OCI-LY1 (cell line): ENCODE measurements around the gene TNNI2.
"Not testable (repeated sequence)": the region's sequence is repeated elsewhere in the genome, so short reads cannot be mapped to it uniquely, and the experiment has no call there.

Experiments used
- H2AFZ ChIP-seq: fragments of 200-600 bp; sonication (generic), shearing (Covaris generic); 2 replicates; pipeline ENCODE4 v1.6.0; 2014; ENCODE audit warnings: antibody characterized with exemption, mild to moderate bottlenecking, low read length
- H3F3A ChIP-seq: fragments of 200-600 bp; sonication (generic), shearing (Covaris generic); 2 replicates; pipeline ENCODE4 v1.6.0; 2014; ENCODE audit warnings: mild to moderate bottlenecking, antibody characterized with exemption, low read length, moderate library complexity; ENCODE audit not compliant: insufficient read depth
- H3K27ac ChIP-seq: fragments of 200-600 bp; sonication (generic); 2 replicates; pipeline ENCODE4 v1.5.1; 2014; ENCODE audit warnings: low read length, mixed run types, mild to moderate bottlenecking, low read depth; ENCODE audit not compliant: poor library complexity, severe bottlenecking
- H3K27me3 ChIP-seq: fragments of 200-600 bp; sonication (generic); 2 replicates; pipeline ENCODE4 v1.6.0; 2014; ENCODE audit warnings: antibody characterized with exemption, mild to moderate bottlenecking, low read length, moderate library complexity; ENCODE audit not compliant: insufficient read depth
- H3K36me3 ChIP-seq: fragments of 200-600 bp; sonication (generic); 2 replicates; pipeline ENCODE4 v1.6.1; 2014; ENCODE audit warnings: mild to moderate bottlenecking, antibody characterized with exemption, low read length, moderate library complexity, mixed read lengths; ENCODE audit not compliant: insufficient read depth
- H3K4me1 ChIP-seq: fragments of 200-600 bp; sonication (generic); 2 replicates; pipeline ENCODE4 v1.5.1; 2014; ENCODE audit warnings: mild to moderate bottlenecking, low read length, moderate library complexity; ENCODE audit not compliant: insufficient read depth, severe bottlenecking
- H3K4me2 ChIP-seq: fragments of 200-600 bp; sonication (generic), shearing (Covaris generic); 2 replicates; pipeline ENCODE4 v1.6.1; 2014; ENCODE audit warnings: low read length
- H3K4me3 ChIP-seq: fragments of 200-600 bp; sonication (generic); 2 replicates; pipeline ENCODE4 v1.5.1; 2014; ENCODE audit warnings: low read length, low read depth, mild to moderate bottlenecking, mixed read lengths; ENCODE audit not compliant: poor library complexity, severe bottlenecking
- H3K79me2 ChIP-seq: fragments of 200-600 bp; shearing (Covaris generic); 2 replicates; pipeline ENCODE4 v1.6.1; 2016; ENCODE audit warnings: mixed run types, low read length, mixed read lengths; ENCODE audit not compliant: insufficient read depth
- H3K9ac ChIP-seq: fragments of 200-600 bp; sonication (generic), shearing (Covaris generic); 2 replicates; pipeline ENCODE4 v1.6.1; 2014; ENCODE audit warnings: mild to moderate bottlenecking, low read length, mixed read lengths
- H3K9me2 ChIP-seq: fragments of 200-600 bp; sonication (generic), shearing (Covaris generic); 2 replicates; pipeline ENCODE4 v1.6.1; 2014; ENCODE audit warnings: low read depth, mild to moderate bottlenecking, low read length, mixed read lengths
- H3K9me3 ChIP-seq: fragments of 200-600 bp; shearing (Covaris generic); 2 replicates; pipeline ENCODE4 v1.6.1; 2014; ENCODE audit warnings: low read length, mixed read lengths
- H4K20me1 ChIP-seq: fragments of 200-600 bp; sonication (generic), shearing (Covaris generic); 2 replicates; pipeline ENCODE4 v1.6.0; 2016; ENCODE audit warnings: mild to moderate bottlenecking, low read length; ENCODE audit not compliant: insufficient read depth
- CTCF ChIP-seq: fragments of 200-600 bp; sonication (generic), shearing (Covaris generic); IDR thresholded peaks from 2 replicates; pipeline ENCODE4 v1.5.1; 2017; ENCODE audit warnings: mild to moderate bottlenecking, antibody characterized with exemption, low read length, moderate library complexity, mixed read lengths
- EZH2 ChIP-seq: fragments of 200-600 bp; sonication (generic), shearing (Covaris generic); IDR thresholded peaks from 2 replicates; pipeline ENCODE4 v1.8.0; 2017; ENCODE audit warnings: borderline replicate concordance, mixed run types, mild to moderate bottlenecking, antibody characterized with exemption, low read length, moderate library complexity, mixed read lengths

The TNNI2 gene

GRCh38 chr11:1803246-1803645, 35.5 kb upstream of the TNNI2 start:
- H3K79me2 ChIP-seq, result no peaks in the 10 kb centered on the region
- H3K9me2 ChIP-seq, result no peaks in the 10 kb centered on the region
- no peaks in the 10 kb centered on the region for H3K27me3 ChIP-seq
- H3K4me2 ChIP-seq, result no peak overlapping the region
- H3K4me3 ChIP-seq, result no peak overlapping the region
- no peaks in the 10 kb centered on the region for H3K9me3 ChIP-seq
- H3K4me1 ChIP-seq, result no peaks in the 10 kb centered on the region
- no peak overlapping the region for H3K9ac ChIP-seq
- no peaks in the 10 kb centered on the region for H4K20me1 ChIP-seq
- no peak overlapping the region for H2AFZ ChIP-seq
- no peak for TF ChIP-seq CTCF
- no peak for TF ChIP-seq EZH2
- H3K27ac ChIP-seq, result no peak overlapping the region
- H3K36me3 ChIP-seq, result no peaks in the 10 kb centered on the region
- H3F3A ChIP-seq, result no peaks in the 10 kb centered on the region

- H3K9me3 ChIP-seq, H2AFZ ChIP-seq, H3K4me1 ChIP-seq, H3K4me2 ChIP-seq, H4K20me1 ChIP-seq, H3K9ac ChIP-seq, H3K79me2 ChIP-seq, H3K36me3 ChIP-seq, H3K4me3 ChIP-seq, H3K27me3 ChIP-seq, H3K27ac ChIP-seq, H3F3A ChIP-seq, H3K9me2 ChIP-seq: not testable (repeated sequence)
These were observed 34.8 kb upstream of the TNNI2 start for GRCh38 chr11:1803835-1804519.

- H3K9me3 ChIP-seq, result 0 out of 2 replicates have a peak, but pooled peaks cover 3% of the 10 kb centered on the region
- H3K9ac ChIP-seq, result no peak overlapping the region
- H3K27me3 ChIP-seq, result no peaks in the 10 kb centered on the region; the same call in 1 of the 2 replicates
- no peaks in the 10 kb centered on the region for H3K9me2 ChIP-seq
- H3K27ac ChIP-seq, result no peak overlapping the region
- no peaks in the 10 kb centered on the region for H3K4me1 ChIP-seq
- no peaks in the 10 kb centered on the region for H3F3A ChIP-seq
- no peaks in the 10 kb centered on the region for H4K20me1 ChIP-seq
- H3K4me2 ChIP-seq, result no peak overlapping the region
- H3K79me2 ChIP-seq, result no peaks in the 10 kb centered on the region
- H3K4me3 ChIP-seq, result no peak overlapping the region
- H3K36me3 ChIP-seq, result no peaks in the 10 kb centered on the region
- TF ChIP-seq EZH2, result no peak
- TF ChIP-seq CTCF, result no peak
- H2AFZ ChIP-seq, result no peak overlapping the region
These were observed 33.3 kb upstream of the TNNI2 start for GRCh38 chr11:1805525-1805924.
